A673 (cell line): ENCODE data around the gene TOLLIP. TPM values are rescaled to one million over a fixed set of nuclear protein-coding genes. Genes with fewer than 3 reads are reported as not detected.

Experiments
- BruUV-seq: library from RNA; stranded (reverse); fragments of 400-500 nt; replicated peaks from 2 replicates; lab custom pipeline; 2021; lab: Mats Ljungman, UMichigan
- CTCF ChIA-PET: fragments of 300-600 bp; sonication (Branson Sonifier 250); formaldehyde crosslinking; loops from one replicate; lab custom pipeline; 2022; ENCODE audit warnings: antibody characterized with exemption; lab: Charles Lee
- POLR2A ChIA-PET: fragments of 300-600 bp; sonication (Branson Sonifier 250); formaldehyde crosslinking; loops from one replicate; lab custom pipeline; 2022; ENCODE audit warnings: antibody characterized with exemption; ENCODE audit not compliant: low non-redundant PET; lab: Charles Lee
- DNase-seq: peaks from one replicate; pipeline ENCODE4 v3.0.0-alpha.2; 2015; ENCODE audit warnings: low spot score
- H3K27ac ChIP-seq: fragments of 200-600 bp; sonication (generic); 2 replicates; pipeline ENCODE4 v1.5.1; 2016; ENCODE audit warnings: mixed run types, low read depth, mild to moderate bottlenecking, mixed read lengths, antibody characterized with exemption, low read length; ENCODE audit not compliant: poor library complexity, severe bottlenecking
- H3K27me3 ChIP-seq: fragments of 200-600 bp; sonication (generic); replicated peaks from 2 replicates; pipeline ENCODE4 v1.6.1; 2017; ENCODE audit warnings: mixed run types, low read depth, mild to moderate bottlenecking, mixed read lengths, antibody characterized with exemption, low read length; ENCODE audit not compliant: insufficient read depth, poor library complexity
- H3K36me3 ChIP-seq: fragments of 200-600 bp; sonication (generic); 2 replicates; pipeline ENCODE4 v1.6.1; 2016; ENCODE audit warnings: mixed run types, mild to moderate bottlenecking, mixed read lengths, antibody characterized with exemption, low read length; ENCODE audit not compliant: insufficient read depth, poor library complexity, severe bottlenecking
- H3K4me1 ChIP-seq: fragments of 200-600 bp; sonication (generic); 2 replicates; pipeline ENCODE4 v1.6.1; 2017; ENCODE audit warnings: mixed run types, mild to moderate bottlenecking, mixed read lengths, antibody characterized with exemption, low read length; ENCODE audit not compliant: insufficient read depth, poor library complexity, severe bottlenecking
- H3K4me3 ChIP-seq: fragments of 200-600 bp; sonication (generic); 2 replicates; pipeline ENCODE4 v1.5.1; 2016; ENCODE audit warnings: low read depth, mixed run types, mild to moderate bottlenecking, mixed read lengths, low read length; ENCODE audit not compliant: poor library complexity, severe bottlenecking
- H3K9me3 ChIP-seq: fragments of 200-600 bp; sonication (generic); 2 replicates; pipeline ENCODE4 v1.6.1; 2016; ENCODE audit warnings: mixed run types, low read depth, mild to moderate bottlenecking, mixed read lengths, antibody characterized with exemption, low read length; ENCODE audit not compliant: poor library complexity, severe bottlenecking
- EZH2 ChIP-seq: fragments of 200-600 bp; sonication (generic); IDR thresholded peaks from 2 replicates; pipeline ENCODE4 v1.6.1; 2017; ENCODE audit warnings: borderline replicate concordance, low read depth, mild to moderate bottlenecking, mixed read lengths, antibody characterized with exemption, low read length; ENCODE audit not compliant: poor library complexity, severe bottlenecking
- intact Hi-C: fragments of 100-400 bp; cut with micrococcal nuclease; formaldehyde crosslinking; loops from one replicate; pipeline ENCODE4 v1.10.0; 2022; ENCODE audit not compliant: unreplicated experiment
- total RNA-seq: library from RNA; stranded (reverse); gene quantifications from 2 replicates; pipeline ENCODE4 v1.2.3, GENCODE V29; 2021
- TF ChIP-seq, protein P1 (sequence below): fragments of 300-800, 200-600 bp; sonication (generic); conservative IDR thresholded peaks from 2 replicates; pipeline ENCODE4 v1.5.1; 2017; ENCODE audit warnings: low read depth, mild to moderate bottlenecking, antibody characterized with exemption, low read length, moderate library complexity, mixed read lengths

The TOLLIP gene
- total RNA-seq, 1 experiment from 2014 or later, result 32.5 TPM

DNA sequence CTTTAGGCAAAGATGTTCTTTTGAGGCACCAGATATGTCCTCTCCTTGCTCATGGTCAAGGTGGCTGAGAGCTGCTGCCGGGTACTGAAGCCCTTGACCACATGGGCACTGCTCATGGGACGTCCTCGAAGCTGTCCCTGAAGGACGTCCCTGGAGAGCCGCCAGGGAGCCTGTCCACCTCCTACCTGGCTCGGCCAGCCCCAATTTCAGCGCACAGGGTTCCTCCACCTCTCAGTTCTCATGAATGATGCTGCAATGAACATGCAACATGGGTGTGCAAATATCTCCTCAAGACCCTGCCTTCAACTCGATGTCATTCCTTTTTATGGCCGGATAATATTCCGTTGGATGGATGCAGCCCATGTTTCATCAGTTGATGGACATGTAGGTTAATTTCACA, 24.4 kb upstream of the TOLLIP start:
- DNase-seq, result no peak
- ChIA-PET POLR2A (no interaction called here), CTCF (no interaction called here)
- Histone ChIP-seq H3K4me1 (peaks cover 9% of the 10 kb centered on the region), H3K27ac (no peak overlapping the region), H3K9me3 (no peaks in the 10 kb centered on the region), H3K4me3 (no peak overlapping the region), H3K27me3 (no peaks in the 10 kb centered on the region), H3K36me3 (no peaks in the 10 kb centered on the region)
- intact Hi-C loops, result no loop called here
- no TSS peak for BruUV-seq
- no peak for TF ChIP-seq EZH2
- TF ChIP-seq, protein P1, sequence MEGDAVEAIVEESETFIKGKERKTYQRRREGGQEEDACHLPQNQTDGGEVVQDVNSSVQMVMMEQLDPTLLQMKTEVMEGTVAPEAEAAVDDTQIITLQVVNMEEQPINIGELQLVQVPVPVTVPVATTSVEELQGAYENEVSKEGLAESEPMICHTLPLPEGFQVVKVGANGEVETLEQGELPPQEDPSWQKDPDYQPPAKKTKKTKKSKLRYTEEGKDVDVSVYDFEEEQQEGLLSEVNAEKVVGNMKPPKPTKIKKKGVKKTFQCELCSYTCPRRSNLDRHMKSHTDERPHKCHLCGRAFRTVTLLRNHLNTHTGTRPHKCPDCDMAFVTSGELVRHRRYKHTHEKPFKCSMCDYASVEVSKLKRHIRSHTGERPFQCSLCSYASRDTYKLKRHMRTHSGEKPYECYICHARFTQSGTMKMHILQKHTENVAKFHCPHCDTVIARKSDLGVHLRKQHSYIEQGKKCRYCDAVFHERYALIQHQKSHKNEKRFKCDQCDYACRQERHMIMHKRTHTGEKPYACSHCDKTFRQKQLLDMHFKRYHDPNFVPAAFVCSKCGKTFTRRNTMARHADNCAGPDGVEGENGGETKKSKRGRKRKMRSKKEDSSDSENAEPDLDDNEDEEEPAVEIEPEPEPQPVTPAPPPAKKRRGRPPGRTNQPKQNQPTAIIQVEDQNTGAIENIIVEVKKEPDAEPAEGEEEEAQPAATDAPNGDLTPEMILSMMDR, result no peak

DNA sequence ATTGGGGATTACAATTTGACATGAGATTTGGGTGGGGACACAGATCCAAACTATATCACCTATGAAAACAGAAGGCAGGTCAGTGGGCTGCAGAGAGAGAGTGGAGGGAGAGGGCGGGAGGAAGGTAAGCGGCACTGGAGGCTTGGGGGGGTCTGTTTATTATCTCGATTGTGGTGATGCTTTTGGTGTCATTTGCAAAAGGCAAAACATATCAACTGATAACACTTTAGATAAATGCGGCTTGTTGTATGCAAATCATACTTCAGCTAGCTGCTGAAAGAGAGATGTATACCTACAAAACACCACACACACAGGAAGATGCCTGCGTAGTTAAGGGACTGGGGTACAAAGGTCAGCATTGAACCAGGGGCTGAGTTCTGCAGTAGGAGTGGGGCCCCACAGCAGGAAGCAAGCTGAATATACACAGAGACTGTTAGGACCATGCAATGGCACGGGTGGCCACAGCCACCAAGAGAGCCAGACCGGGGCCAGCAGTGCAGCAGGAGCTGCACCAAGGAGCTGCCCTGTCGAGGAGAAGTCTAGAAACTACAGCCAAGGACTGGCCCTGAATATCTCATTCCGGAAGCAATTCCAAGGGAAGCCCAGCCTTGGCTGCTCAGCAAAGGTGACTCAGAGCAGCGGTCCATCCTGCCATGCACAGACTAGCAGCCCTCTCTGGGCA, 23.8 kb upstream of the TOLLIP start:
- DNase-seq, result no peak
- ChIA-PET POLR2A (no interaction called here), CTCF (no interaction called here)
- intact Hi-C loops, result no loop called here
- Histone ChIP-seq H3K9me3 (peaks cover 2% of the 10 kb centered on the region), H3K27ac (no peak overlapping the region), H3K4me1 (peaks cover 9% of the 10 kb centered on the region), H3K36me3 (no peaks in the 10 kb centered on the region), H3K4me3 (no peak overlapping the region), H3K27me3 (no peaks in the 10 kb centered on the region)
- BruUV-seq, result no TSS peak
- TF ChIP-seq, protein P1, result no peak
- TF ChIP-seq EZH2, result no peak

DNA sequence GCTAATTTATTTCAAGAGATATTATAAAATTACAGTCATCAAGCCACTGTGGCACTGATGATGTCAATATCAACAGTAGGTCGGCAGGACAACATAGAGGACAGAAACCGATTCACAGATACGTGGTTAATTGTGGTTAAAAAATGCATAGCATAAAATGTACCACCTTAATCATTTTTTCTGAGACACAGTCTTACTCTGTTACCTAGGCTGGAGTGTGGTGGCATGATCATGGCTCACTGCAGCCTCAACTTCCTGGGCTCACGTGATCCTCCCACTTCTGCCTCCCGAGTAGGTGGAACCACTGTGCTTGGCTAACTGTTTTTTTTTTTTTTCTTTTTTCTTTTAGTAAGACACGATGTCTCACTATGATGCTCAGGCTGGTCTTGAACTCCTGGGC, 21.0 kb upstream of the TOLLIP start:
- DNase-seq, result no peak
- intact Hi-C loops, result no loop called here
- no peak for TF ChIP-seq EZH2
- TF ChIP-seq, protein P1, result no peak
- Histone ChIP-seq H3K27me3 (no peaks in the 10 kb centered on the region), H3K4me3 (no peak overlapping the region), H3K27ac (no peak overlapping the region), H3K36me3 (no peaks in the 10 kb centered on the region), H3K9me3 (peaks cover 9% of the 10 kb centered on the region), H3K4me1 (peaks cover 4% of the 10 kb centered on the region)
- BruUV-seq, result no TSS peak
- ChIA-PET POLR2A (no interaction called here), CTCF (no interaction called here)
